CD4-positive, alpha-beta T cell (primary cell): ENCODE results near the gene TMEM200A. TPM values are rescaled to one million over a fixed set of nuclear protein-coding genes. Genes with fewer than 3 reads are reported as not detected.
A peak's percentile ranks its signal among the peaks of the same experiment; 100 is the strongest.

ENCODE experiments used
- ATAC-seq: fragments of 200-7000 bp; cut with Tn5 transposase; one replicate; pipeline ENCODE4 v1.10.0; 2022; ENCODE audit warnings: mild to moderate bottlenecking; ENCODE audit not compliant: poor library complexity
- CTCF ChIA-PET: fragments of 350-600 bp; sonication (Branson Sonifier 250); formaldehyde crosslinking; loops from one replicate; lab custom pipeline; 2021; ENCODE audit warnings: antibody characterized with exemption, inconsistent platforms; lab: Charles Lee
- POLR2A ChIA-PET: fragments of 350-600 bp; sonication (Branson Sonifier 250); formaldehyde crosslinking; loops from one replicate; lab custom pipeline; 2021; ENCODE audit warnings: antibody characterized with exemption, inconsistent platforms; lab: Charles Lee
- DNase-seq, 14 experiments: peaks; one replicate each; pipeline ENCODE4 v3.0.0-alpha.2; 2013 to 2020; ENCODE audit warnings: mixed read lengths in 2 of 14
- H3K27ac ChIP-seq, 2 donors: one replicate each; pipeline versions ENCODE4 v1.5.1 to v1.7.0; 2013; ENCODE audit warnings: low read length in 2 of 2, low read depth in 1 of 2, mild to moderate bottlenecking in 1 of 2
- H3K27me3 ChIP-seq, 2 experiments: 1 replicate in 1 of 2; 2 replicates in 1 of 2; pipeline versions ENCODE4 v1.6.1 to v1.7.0; 2013; ENCODE audit warnings: low read length in 2 of 2, control low read depth in 1 of 2, mild to moderate bottlenecking in 1 of 2, moderate library complexity in 1 of 2; ENCODE audit not compliant: insufficient read depth in 2 of 2, control insufficient read depth in 1 of 2
- H3K36me3 ChIP-seq: one replicate; pipeline ENCODE4 v1.6.1; 2013; ENCODE audit warnings: low read length, control low read depth; ENCODE audit not compliant: insufficient read depth
- H3K4me1 ChIP-seq: one replicate; pipeline ENCODE4 v1.6.1; 2013; ENCODE audit warnings: low read length, control low read depth; ENCODE audit not compliant: insufficient read depth
- H3K4me3 ChIP-seq: one replicate; pipeline ENCODE4 v1.5.1; 2013; ENCODE audit warnings: mild to moderate bottlenecking, low read length, moderate library complexity
- H3K9me3 ChIP-seq, 2 experiments: 1 replicate in 1 of 2; 2 replicates in 1 of 2; pipeline versions ENCODE4 v1.6.1 to v1.7.0; 2013; ENCODE audit warnings: low read length in 2 of 2, mild to moderate bottlenecking in 2 of 2, control low read depth in 1 of 2, moderate library complexity in 1 of 2; ENCODE audit not compliant: control insufficient read depth in 1 of 2, insufficient read depth in 1 of 2
- H3K27ac Mint-ChIP-seq: one replicate; pipeline ENCODE4 v1.8.0; 2020; ENCODE audit warnings: mixed read lengths
- H3K27me3 Mint-ChIP-seq: one replicate; pipeline ENCODE4 v1.8.0; 2021; ENCODE audit warnings: mixed read lengths
- H3K36me3 Mint-ChIP-seq: one replicate; pipeline ENCODE4 v1.8.0; 2021; ENCODE audit warnings: low read depth, mixed read lengths
- H3K4me1 Mint-ChIP-seq: one replicate; pipeline ENCODE4 v1.8.0; 2021; ENCODE audit warnings: low read depth, mixed read lengths
- H3K4me3 Mint-ChIP-seq: one replicate; pipeline ENCODE4 v1.8.0; 2020; ENCODE audit warnings: mild to moderate bottlenecking, mixed read lengths
- H3K9me3 Mint-ChIP-seq: one replicate; pipeline ENCODE4 v1.8.0; 2020; ENCODE audit warnings: mixed read lengths
- intact Hi-C, 2 experiments: fragments of 100-400 bp; cut with DNase I in 1 of 2; cut with micrococcal nuclease in 1 of 2; formaldehyde crosslinking; loops; one replicate each; pipeline versions ENCODE4 v1.15.1 to v1.9.0; 2023 to 2025; cut with DNase I, micrococcal nuclease
- total RNA-seq, 174 experiments: library from RNA in 2 of 174; stranded (reverse) in 2 of 174; gene quantifications; one replicate each; pipeline ENCODE4 v1.2.3 and lab custom pipeline; 2021 to 2026
- TF ChIP-seq, protein P1 (sequence below): fragments of 200-600 bp; IDR thresholded peaks from one replicate; pipeline ENCODE4 v1.8.0; 2022; ENCODE audit warnings: antibody characterized with exemption, mild to moderate bottlenecking

TMEM200A gene
- total RNA-seq, 2 experiments from 2014 or later: 0.30 to 0.34 TPM

- peaks cover 4% of the 10 kb centered on the region for H3K36me3 Mint-ChIP-seq
- no peaks in the 10 kb centered on the region for H3K4me1 ChIP-seq
- no peaks in the 10 kb centered on the region for H3K4me1 Mint-ChIP-seq
- no peaks in the 10 kb centered on the region for H3K9me3 Mint-ChIP-seq
- intact Hi-C loops: no loop called here
- no peaks in the 10 kb centered on the region for H3K36me3 ChIP-seq
- no peak overlapping the region for H3K27ac ChIP-seq
- no peaks in the 10 kb centered on the region for H3K27me3 Mint-ChIP-seq
- no peak overlapping the region for H3K4me3 ChIP-seq
- CTCF ChIA-PET: no interaction called here
- no peak overlapping the region for H3K4me3 Mint-ChIP-seq
- POLR2A ChIA-PET: no interaction called here
- no peaks in the 10 kb centered on the region for H3K9me3 ChIP-seq
- DNase-seq: no peak
- no peak overlapping the region for H3K27ac Mint-ChIP-seq
- H3K27me3 ChIP-seq: no peaks in the 10 kb centered on the region
- TF ChIP-seq, protein P1, sequence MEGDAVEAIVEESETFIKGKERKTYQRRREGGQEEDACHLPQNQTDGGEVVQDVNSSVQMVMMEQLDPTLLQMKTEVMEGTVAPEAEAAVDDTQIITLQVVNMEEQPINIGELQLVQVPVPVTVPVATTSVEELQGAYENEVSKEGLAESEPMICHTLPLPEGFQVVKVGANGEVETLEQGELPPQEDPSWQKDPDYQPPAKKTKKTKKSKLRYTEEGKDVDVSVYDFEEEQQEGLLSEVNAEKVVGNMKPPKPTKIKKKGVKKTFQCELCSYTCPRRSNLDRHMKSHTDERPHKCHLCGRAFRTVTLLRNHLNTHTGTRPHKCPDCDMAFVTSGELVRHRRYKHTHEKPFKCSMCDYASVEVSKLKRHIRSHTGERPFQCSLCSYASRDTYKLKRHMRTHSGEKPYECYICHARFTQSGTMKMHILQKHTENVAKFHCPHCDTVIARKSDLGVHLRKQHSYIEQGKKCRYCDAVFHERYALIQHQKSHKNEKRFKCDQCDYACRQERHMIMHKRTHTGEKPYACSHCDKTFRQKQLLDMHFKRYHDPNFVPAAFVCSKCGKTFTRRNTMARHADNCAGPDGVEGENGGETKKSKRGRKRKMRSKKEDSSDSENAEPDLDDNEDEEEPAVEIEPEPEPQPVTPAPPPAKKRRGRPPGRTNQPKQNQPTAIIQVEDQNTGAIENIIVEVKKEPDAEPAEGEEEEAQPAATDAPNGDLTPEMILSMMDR: no peak
- no peak for ATAC-seq
Observed at GRCh38 chr6:130473886-130474285, 108.1 kb downstream of the TMEM200A start.

DNA sequence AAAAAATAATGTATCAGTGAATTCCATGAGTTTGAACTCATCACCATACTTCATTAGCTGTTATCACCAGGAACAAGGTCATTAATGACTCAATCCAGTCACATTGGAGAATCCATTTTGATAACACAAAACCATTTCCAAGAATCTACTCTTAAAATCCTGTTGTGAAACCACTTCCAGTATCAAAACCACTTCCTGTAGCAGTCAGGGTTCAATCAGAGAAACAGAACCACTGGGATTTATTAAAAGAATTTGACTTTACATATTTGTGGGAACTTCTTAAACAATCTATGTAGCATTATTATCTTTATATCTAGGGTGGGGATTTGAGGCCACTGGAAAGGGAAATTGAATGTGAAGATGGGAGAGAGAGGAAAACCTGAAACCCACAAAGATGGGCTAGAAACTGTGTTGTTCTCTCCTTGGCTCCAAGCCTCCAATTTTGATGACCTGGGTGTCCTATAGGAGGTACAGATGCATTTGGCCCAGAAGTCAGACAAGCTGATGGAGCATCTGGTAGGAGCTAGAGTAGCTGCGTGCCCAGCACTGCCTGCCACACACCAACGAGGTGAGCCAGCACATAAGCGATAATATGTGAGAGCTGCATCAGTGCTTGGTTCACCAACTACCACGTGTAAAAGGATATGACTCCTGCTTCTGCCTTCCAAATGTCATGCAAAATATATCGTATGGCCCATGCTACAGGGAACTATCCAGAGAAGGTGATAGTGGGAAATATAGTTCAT, 117.0 kb downstream of the TMEM200A start:
- Histone ChIP-seq H3K4me1 (peaks cover 5% of the 10 kb centered on the region), H3K9me3 (peaks cover 0 to 6% of the 10 kb centered on the region in 2 experiments), H3K4me3 (no peak overlapping the region), H3K27me3 (no peaks in the 10 kb centered on the region), H3K27ac (no peak overlapping the region), H3K36me3 (no peaks in the 10 kb centered on the region)
- TF ChIP-seq, protein P1: no peak
- H3K27me3 Mint-ChIP-seq: no peaks in the 10 kb centered on the region
- POLR2A ChIA-PET: no interaction called here
- DNase-seq: peak in 1 of 14 experiments; percentile 68
- no peak for ATAC-seq
- CTCF ChIA-PET: no interaction called here
- intact Hi-C loops: no loop called here
- H3K9me3 Mint-ChIP-seq: no peaks in the 10 kb centered on the region
- no peak overlapping the region for H3K4me3 Mint-ChIP-seq
- H3K36me3 Mint-ChIP-seq: no peaks in the 10 kb centered on the region
- no peak overlapping the region for H3K27ac Mint-ChIP-seq
- peaks cover 27% of the 10 kb centered on the region for H3K4me1 Mint-ChIP-seq

GRCh38 chr6:130485870-130486269, 120.1 kb downstream of the TMEM200A start:
- no peak overlapping the region for H3K4me3 Mint-ChIP-seq
- peaks cover 32% of the 10 kb centered on the region for H3K4me1 Mint-ChIP-seq
- Histone ChIP-seq H3K36me3 (no peaks in the 10 kb centered on the region), H3K27me3 (no peaks in the 10 kb centered on the region), H3K4me3 (no peak overlapping the region), H3K9me3 (peaks cover 0 to 6% of the 10 kb centered on the region in 2 experiments), H3K4me1 (peaks cover 5% of the 10 kb centered on the region), H3K27ac (no peak overlapping the region)
- no peaks in the 10 kb centered on the region for H3K9me3 Mint-ChIP-seq
- H3K27ac Mint-ChIP-seq: no peak overlapping the region
- DNase-seq: no peak
- no peaks in the 10 kb centered on the region for H3K27me3 Mint-ChIP-seq
- TF ChIP-seq, protein P1: no peak
- ATAC-seq: no peak
- no peaks in the 10 kb centered on the region for H3K36me3 Mint-ChIP-seq
- intact Hi-C loops: no loop called here
- CTCF ChIA-PET: no interaction called here
- POLR2A ChIA-PET: no interaction called here
